Lower leg skin (tissue), 4 donors: ENCODE results near the gene CNTF. TPM values are rescaled to one million over a fixed set of nuclear protein-coding genes. Genes with fewer than 3 reads are reported as not detected.
A peak's percentile ranks its signal among the peaks of the same experiment; 100 is the strongest.

Experiments used
- DNase-seq, 2 donors: peaks; one replicate each; pipeline ENCODE4 v3.0.0-alpha.2; 2019; ENCODE audit warnings: low spot score in 2 of 2
- H3K4me3 ChIP-seq: fragments of 200-600 bp; sonication (generic); 2 replicates; pipeline ENCODE4 v1.5.1; 2017; ENCODE audit warnings: mild to moderate bottlenecking, low read depth; ENCODE audit not compliant: poor library complexity, severe bottlenecking
- CTCF ChIP-seq, 3 donors: fragments of 450-650 bp; IDR thresholded peaks; one replicate each; pipeline ENCODE4 v1.5.1; 2016; ENCODE audit warnings: antibody characterized with exemption in 3 of 3, mild to moderate bottlenecking in 3 of 3, moderate library complexity in 2 of 3
- POLR2A ChIP-seq, 2 donors: fragments of 450-650 bp; IDR thresholded peaks; one replicate each; pipeline ENCODE4 v1.6.1; 2016 to 2017; ENCODE audit warnings: antibody characterized with exemption in 2 of 2, mild to moderate bottlenecking in 1 of 2, moderate library complexity in 1 of 2
- WGBS, 2 donors: methylation state at CpG; one replicate each; pipeline ENCODE4 v1.1.5; 2018; 5-methylcytosine and 5-hydroxymethylcytosine counted together
- intact Hi-C: fragments of 100-400 bp; cut with DNase I; formaldehyde crosslinking; loops from one replicate; pipeline ENCODE4 v1.15.0; 2023; ENCODE audit warnings: low total_unique reads
- total RNA-seq, 4 donors: library from RNA; depleted of rRNA; stranded (reverse); fragments of >200 nt; gene quantifications; one replicate each; pipeline ENCODE4 v1.1.0, GENCODE V29; 2016

Gene CNTF
- total RNA-seq, 4 donors from 2014 or later = 0.89 to 2.3 (median 1.6) TPM

DNA sequence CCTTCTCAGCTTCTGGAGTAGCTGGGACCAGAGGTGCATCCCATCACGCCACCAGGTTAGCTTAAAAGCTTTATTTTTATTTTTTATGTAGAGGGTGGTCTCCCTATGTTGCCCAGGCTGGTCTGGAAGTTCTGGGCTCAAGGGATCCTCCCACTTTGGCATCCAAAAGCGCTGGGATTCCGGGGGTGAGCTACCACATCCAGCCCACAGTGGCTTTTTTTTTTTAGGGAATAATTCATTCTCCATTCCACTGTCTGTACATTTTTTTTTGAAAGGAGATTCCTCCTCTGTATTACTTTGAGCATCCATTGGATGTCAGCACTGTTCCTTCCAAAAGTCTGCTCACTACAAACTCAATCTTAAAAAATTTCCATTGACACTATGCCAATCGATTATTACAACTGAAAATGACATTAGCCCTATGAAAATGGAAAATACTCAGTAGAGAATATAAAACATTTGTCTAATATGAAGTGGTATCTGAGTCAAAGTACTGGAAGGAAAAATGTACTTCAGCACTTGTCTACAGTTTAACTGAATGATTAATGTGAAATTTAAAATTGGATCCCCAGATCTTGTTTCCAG is 45.5 kb upstream of the CNTF start:
- no peak for TF ChIP-seq POLR2A (IDR thresholded peaks at IDR 0.05)
- TF ChIP-seq CTCF (IDR thresholded peaks at IDR 0.05) = no peak
- H3K4me3 ChIP-seq = no peak overlapping the region
- intact Hi-C loops = loop anchor here (10.0 kb wide), 2 partner anchors 58 to 478 kb away; no protein-coding TSS in a partner anchor
- no peak for DNase-seq
- WGBS, 2 donors = 14 to 16% methylated on average over 4 of the region's 4 CpGs

GRCh38 chr11:58577555-58578135 is 44.8 kb upstream of the CNTF start:
- intact Hi-C loops = loop anchor here (10.0 kb wide), 2 partner anchors 57 to 477 kb away; no protein-coding TSS in a partner anchor
- TF ChIP-seq POLR2A (IDR thresholded peaks at IDR 0.05) (no peak), CTCF (IDR thresholded peaks at IDR 0.05) (no peak)
- 0% methylated on average over 21 of the region's 21 CpGs for WGBS, 2 donors
- peak overlapping the region; percentile 42 for H3K4me3 ChIP-seq
- peak in 1 of 2 donors; percentile 93 for DNase-seq

- peak; percentile 94 to 99 for DNase-seq
- H3K4me3 ChIP-seq = peak overlapping the region; percentile 76
- intact Hi-C loops = loop anchor here (10.0 kb wide), 2 partner anchors 57 to 477 kb away; no protein-coding TSS in a partner anchor
- WGBS, 2 donors = 0% methylated on average over 33 of the region's 33 CpGs
- TF ChIP-seq CTCF (IDR thresholded peaks at IDR 0.05) (no peak), POLR2A (IDR thresholded peaks at IDR 0.05) (no peak)
These were observed 44.3 kb upstream of the CNTF start for GRCh38 chr11:58578136-58578634.

DNA sequence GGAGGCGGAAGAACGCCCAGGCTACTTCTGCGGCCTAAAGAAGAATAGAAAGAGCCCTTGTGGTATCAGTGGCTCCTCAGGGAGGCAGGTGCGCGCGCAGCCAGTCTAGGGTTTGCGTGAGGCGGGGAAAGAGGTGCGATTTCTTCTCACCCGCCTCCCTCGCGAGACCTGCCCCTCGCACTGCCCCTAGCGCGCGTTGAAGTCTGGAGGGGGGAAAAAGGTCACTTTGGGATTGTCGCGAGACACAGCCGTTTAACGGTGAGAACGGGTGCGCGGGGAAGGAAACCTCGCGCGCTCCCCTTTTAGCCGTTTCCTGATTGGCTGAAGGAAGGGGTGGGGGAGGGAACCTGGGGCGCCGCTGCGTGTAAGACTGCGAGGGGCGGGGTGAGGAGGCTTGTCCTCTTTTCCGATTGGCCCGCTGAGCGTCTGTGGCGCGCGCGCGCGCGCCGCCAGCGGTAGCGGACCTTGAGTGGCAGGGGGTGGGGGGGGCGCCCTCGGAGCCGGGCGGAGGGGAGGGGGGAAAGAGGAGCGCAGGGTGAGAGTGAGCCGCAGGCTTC is 43.8 kb upstream of the CNTF start, which contains the start of gene ZFP91:
Gene ZFP91 (plus strand): TSS at position 429 of the 557 bp plus-strand sequence. CDS start 219 bp downstream, outside the sequence.
- 0 to 1% methylated on average over 28 to 36 of the region's 51 CpGs for WGBS, 2 donors
- TF ChIP-seq POLR2A (IDR thresholded peaks at IDR 0.05) (peak in 1 of 2 donors; percentile 70), CTCF (IDR thresholded peaks at IDR 0.05) (no peak)

GRCh38 chr11:58579192-58580129 is 43.0 kb upstream of the CNTF start:
- intact Hi-C loops = loop anchor here (10.0 kb wide), 2 partner anchors 55 to 475 kb away; no protein-coding TSS in a partner anchor
- TF ChIP-seq CTCF (IDR thresholded peaks at IDR 0.05) (peak in 1 of 3 donors; percentile 85), POLR2A (IDR thresholded peaks at IDR 0.05) (peak in 1 of 2 donors; percentile 39)
- 0% methylated on average over 47 to 61 of the region's 78 CpGs for WGBS, 2 donors
- H3K4me3 ChIP-seq = peak overlapping the region; percentile 95
- DNase-seq = peak; percentile 93 to 99

More for the DNA sequence above, 43.8 kb upstream of the CNTF start, which contains the start of gene ZFP91:
- peak within 1 kb of the TSS; percentile 95 for H3K4me3 ChIP-seq
- intact Hi-C loops = loop anchor here (10.0 kb wide), 2 partner anchors 56 to 476 kb away; no protein-coding TSS in a partner anchor
- peak; percentile 98 to 99 for DNase-seq
